ENCODE measurements around the gene RPL4. TPM values are rescaled to one million over a fixed set of nuclear protein-coding genes. Genes with fewer than 3 reads are reported as not detected.

Gene RPL4
- total and polyA plus RNA-seq, 9 of the 15 experiments (the other 6 are each of a cell fraction or from before 2014, with no cell fraction given), result 2,055 to 7,760 (median 5,069) TPM

DNA sequence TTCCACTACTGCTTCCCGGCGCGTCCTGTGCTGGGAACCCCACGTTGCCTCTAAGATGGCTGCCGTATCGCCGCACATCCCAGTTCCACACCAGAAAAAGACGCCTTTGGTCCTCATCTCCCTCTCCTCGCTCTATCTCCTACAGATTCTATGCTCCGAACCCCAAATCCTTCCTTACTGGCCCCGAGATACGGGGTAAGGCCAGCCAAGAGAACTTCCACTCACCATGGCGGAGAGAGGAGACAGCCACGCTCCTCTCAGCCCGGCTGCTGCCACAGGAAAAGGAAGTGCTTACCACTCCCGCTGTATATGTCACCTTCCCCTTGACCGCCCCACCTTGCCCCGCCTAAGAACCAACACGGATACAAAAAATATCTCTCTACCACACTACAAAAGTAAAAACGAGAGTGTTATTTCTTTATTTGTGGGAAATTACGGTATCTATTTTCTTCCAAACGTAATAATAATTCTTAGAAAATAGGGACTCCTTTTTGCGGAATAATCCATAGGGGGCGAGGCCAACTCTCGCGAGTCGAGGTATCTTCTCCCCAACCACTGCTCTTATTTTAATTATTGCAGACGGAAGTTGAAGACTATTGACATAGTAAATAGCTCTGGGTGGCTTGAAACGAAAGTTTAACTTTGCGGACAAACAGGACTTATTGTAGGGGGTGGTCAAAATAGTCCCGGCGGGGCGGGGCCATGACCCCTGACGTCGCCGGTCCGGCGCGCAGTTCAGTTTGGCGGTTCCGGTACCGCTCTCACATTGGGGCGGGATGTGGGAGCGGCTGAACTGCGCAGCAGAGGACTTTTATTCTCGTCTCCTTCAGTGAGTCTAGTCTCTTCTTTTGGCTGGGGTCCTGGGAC, at the start of gene RPL4, which contains the start of gene ZWILCH (continued):
- TF ChIP-seq, protein P1, sequence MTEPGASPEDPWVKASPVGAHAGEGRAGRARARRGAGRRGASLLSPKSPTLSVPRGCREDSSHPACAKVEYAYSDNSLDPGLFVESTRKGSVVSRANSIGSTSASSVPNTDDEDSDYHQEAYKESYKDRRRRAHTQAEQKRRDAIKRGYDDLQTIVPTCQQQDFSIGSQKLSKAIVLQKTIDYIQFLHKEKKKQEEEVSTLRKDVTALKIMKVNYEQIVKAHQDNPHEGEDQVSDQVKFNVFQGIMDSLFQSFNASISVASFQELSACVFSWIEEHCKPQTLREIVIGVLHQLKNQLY (CRISPR knock-in tag; conservative IDR thresholded peaks at IDR 0.05), result peak in 1 of 2 experiments; percentile 69; a peak in 1 of 4 replicates
- TF ChIP-seq NFE2L1 (tag; IDR thresholded peaks at IDR 0.05; ENCODE audit: borderline replicate concordance, low read depth) (no peak), KAT7 (CRISPR knock-in tag; IDR thresholded peaks at IDR 0.05; ENCODE audit: borderline replicate concordance) (peak; percentile 66; the same call in 1 of the 2 replicates), CBX5 (IDR thresholded peaks at IDR 0.05; ENCODE audit: borderline replicate concordance, low read depth) (no peak), TGIF2 (CRISPR knock-in tag; IDR thresholded peaks at IDR 0.05) (no peak), HDAC6 (IDR thresholded peaks at IDR 0.05; ENCODE audit: low read depth, low read length) (no peak), TOE1 (IDR thresholded peaks at IDR 0.05; ENCODE audit: borderline replicate concordance) (peak; percentile 32), TOE1 (CRISPR knock-in tag; IDR thresholded peaks at IDR 0.05; ENCODE audit: borderline replicate concordance, low read depth) (no peak), MEF2D (tag; conservative IDR thresholded peaks at IDR 0.05; ENCODE audit: low read depth) (no peak; the same call in 1 of the 2 replicates), RBBP5 (IDR thresholded peaks at IDR 0.05; ENCODE audit: borderline replicate concordance, insufficient read depth, low read length, poor library complexity, severe bottlenecking) (peak; percentile 71), PRPF4 (IDR thresholded peaks at IDR 0.05; ENCODE audit: insufficient read depth, low read depth, low read length, poor library complexity, severe bottlenecking) (no peak), TSC22D4 (tag; IDR thresholded peaks at IDR 0.05) (no peak), FUS (optimal IDR thresholded peaks at IDR 0.05; ENCODE audit: low read depth, low read length) (no peak), TCF3 (CRISPR knock-in tag; IDR thresholded peaks at IDR 0.05) (no peak), ZNF707 (CRISPR knock-in tag; conservative IDR thresholded peaks at IDR 0.05) (no peak), NR2C2 (CRISPR knock-in tag; IDR thresholded peaks at IDR 0.05) (no peak), NR2C2 (tag; IDR thresholded peaks at IDR 0.05) (peak; percentile 98), SAP30 (IDR thresholded peaks at IDR 0.05; ENCODE audit: borderline replicate concordance, insufficient read depth, low read depth, low read length, poor library complexity, severe bottlenecking) (peak; percentile 96), HOXB6 (CRISPR knock-in tag; IDR thresholded peaks at IDR 0.05; ENCODE audit: borderline replicate concordance) (no peak), MTA3 (IDR thresholded peaks at IDR 0.05; ENCODE audit: borderline replicate concordance) (peak; percentile 85; the same call in 1 of the 2 replicates), RAD51 (IDR thresholded peaks at IDR 0.05; ENCODE audit: borderline replicate concordance, low read depth) (peak; percentile 63; the same call in 1 of the 2 replicates), LARP7 (IDR thresholded peaks at IDR 0.05) (peak; percentile 87), MECOM (CRISPR knock-in tag; IDR thresholded peaks at IDR 0.05) (no peak)
- TF ChIP-seq, protein P2, sequence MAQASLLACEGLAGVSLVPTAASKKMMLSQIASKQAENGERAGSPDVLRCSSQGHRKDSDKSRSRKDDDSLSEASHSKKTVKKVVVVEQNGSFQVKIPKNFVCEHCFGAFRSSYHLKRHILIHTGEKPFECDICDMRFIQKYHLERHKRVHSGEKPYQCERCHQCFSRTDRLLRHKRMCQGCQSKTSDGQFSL (CRISPR knock-in tag; IDR thresholded peaks at IDR 0.05), result no peak
- TF ChIP-seq, protein P2 (tag; IDR thresholded peaks at IDR 0.05), result no peak
- TF ChIP-seq, protein P3, sequence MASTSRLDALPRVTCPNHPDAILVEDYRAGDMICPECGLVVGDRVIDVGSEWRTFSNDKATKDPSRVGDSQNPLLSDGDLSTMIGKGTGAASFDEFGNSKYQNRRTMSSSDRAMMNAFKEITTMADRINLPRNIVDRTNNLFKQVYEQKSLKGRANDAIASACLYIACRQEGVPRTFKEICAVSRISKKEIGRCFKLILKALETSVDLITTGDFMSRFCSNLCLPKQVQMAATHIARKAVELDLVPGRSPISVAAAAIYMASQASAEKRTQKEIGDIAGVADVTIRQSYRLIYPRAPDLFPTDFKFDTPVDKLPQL (IDR thresholded peaks at IDR 0.05; ENCODE audit: extremely low read depth, insufficient read length), result peak; percentile 89
